Dendritic cell treated with granulocyte-macrophage colony-stimulating factor and Interleukin-4, amounts not matched to agents 40 ng/mL and 50 ng/mL, for 4 days (primary cell): ENCODE measurements around the gene SEC61A1.

Source experiments
- H3K27ac Mint-ChIP-seq: one replicate; pipeline ENCODE4 v1.8.0; 2022; ENCODE audit warnings: mild to moderate bottlenecking, mixed read lengths
- H3K27me3 Mint-ChIP-seq: one replicate; pipeline ENCODE4 v1.8.0; 2022; ENCODE audit warnings: mild to moderate bottlenecking, mixed read lengths
- H3K36me3 Mint-ChIP-seq: one replicate; pipeline ENCODE4 v1.8.0; 2022; ENCODE audit warnings: low read depth, mixed read lengths
- H3K4me1 Mint-ChIP-seq: one replicate; pipeline ENCODE4 v1.8.0; 2022; ENCODE audit warnings: low read depth, mixed read lengths
- H3K4me3 Mint-ChIP-seq: one replicate; pipeline ENCODE4 v1.8.0; 2022; ENCODE audit warnings: mild to moderate bottlenecking, moderate library complexity, mixed read lengths
- H3K9me3 Mint-ChIP-seq: one replicate; pipeline ENCODE4 v1.8.0; 2022; ENCODE audit warnings: mixed read lengths
- intact Hi-C: fragments of 100-400 bp; cut with micrococcal nuclease; formaldehyde crosslinking; loops from one replicate; pipeline ENCODE4 v1.15.0; 2022

The SEC61A1 gene

GRCh38 chr3:128040660-128041059 lies 11.6 kb upstream of the SEC61A1 start:
- Mint-ChIP-seq H3K27me3 (peaks cover 30% of the 10 kb centered on the region), H3K36me3 (no peaks in the 10 kb centered on the region), H3K4me3 (no peak overlapping the region), H3K27ac (no peak overlapping the region), H3K4me1 (no peaks in the 10 kb centered on the region), H3K9me3 (no peaks in the 10 kb centered on the region)
- intact Hi-C loops = no loop called here

DNA sequence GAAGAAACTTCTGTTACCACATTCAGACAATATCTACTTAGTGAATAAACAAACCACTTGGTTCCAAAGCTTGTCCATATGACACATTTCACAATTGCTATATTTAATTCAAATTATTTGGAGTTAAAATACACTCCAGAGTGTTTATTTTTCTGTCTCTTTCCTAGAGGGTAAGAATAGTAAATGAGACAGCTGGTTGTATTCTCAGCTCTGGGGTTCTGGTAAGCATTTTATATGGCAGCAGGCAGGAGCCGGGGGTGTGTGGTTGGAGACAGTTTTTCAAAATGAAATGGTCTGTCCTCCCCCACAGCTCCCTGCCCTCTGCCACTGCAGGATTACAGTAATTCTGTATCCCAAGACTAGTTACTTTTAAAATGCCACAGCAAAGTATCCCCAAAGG lies 10.9 kb upstream of the SEC61A1 start:
- Mint-ChIP-seq H3K4me1 (no peaks in the 10 kb centered on the region), H3K27me3 (peaks cover 33% of the 10 kb centered on the region), H3K36me3 (no peaks in the 10 kb centered on the region), H3K9me3 (no peaks in the 10 kb centered on the region), H3K4me3 (no peak overlapping the region), H3K27ac (no peak overlapping the region)
- intact Hi-C loops = no loop called here

GRCh38 chr3:128050597-128050996 lies 1.6 kb upstream of the SEC61A1 start:
- intact Hi-C loops = loop anchor here (5.0 kb wide), 2 partner anchors 378 to 453 kb away; partner anchors contain the start of genes ABTB1 and MCM2
- Mint-ChIP-seq H3K27me3 (peaks cover 11% of the 10 kb centered on the region), H3K9me3 (no peaks in the 10 kb centered on the region), H3K36me3 (peaks cover 43% of the 10 kb centered on the region), H3K27ac (no peak overlapping the region), H3K4me3 (no peak overlapping the region), H3K4me1 (peaks cover 38% of the 10 kb centered on the region)

GRCh38 chr3:128051459-128051836 lies 789 bp upstream of the SEC61A1 start:
- Mint-ChIP-seq H3K27ac (peak overlapping the region; percentile 86), H3K9me3 (no peaks in the 10 kb centered on the region), H3K27me3 (peaks cover 9% of the 10 kb centered on the region), H3K4me1 (peaks cover 39% of the 10 kb centered on the region), H3K36me3 (peaks cover 49% of the 10 kb centered on the region), H3K4me3 (peak overlapping the region; percentile 82)
- intact Hi-C loops = loop anchor here (5.0 kb wide), 2 partner anchors 379 to 454 kb away; partner anchors contain the start of genes ABTB1 and MCM2

DNA sequence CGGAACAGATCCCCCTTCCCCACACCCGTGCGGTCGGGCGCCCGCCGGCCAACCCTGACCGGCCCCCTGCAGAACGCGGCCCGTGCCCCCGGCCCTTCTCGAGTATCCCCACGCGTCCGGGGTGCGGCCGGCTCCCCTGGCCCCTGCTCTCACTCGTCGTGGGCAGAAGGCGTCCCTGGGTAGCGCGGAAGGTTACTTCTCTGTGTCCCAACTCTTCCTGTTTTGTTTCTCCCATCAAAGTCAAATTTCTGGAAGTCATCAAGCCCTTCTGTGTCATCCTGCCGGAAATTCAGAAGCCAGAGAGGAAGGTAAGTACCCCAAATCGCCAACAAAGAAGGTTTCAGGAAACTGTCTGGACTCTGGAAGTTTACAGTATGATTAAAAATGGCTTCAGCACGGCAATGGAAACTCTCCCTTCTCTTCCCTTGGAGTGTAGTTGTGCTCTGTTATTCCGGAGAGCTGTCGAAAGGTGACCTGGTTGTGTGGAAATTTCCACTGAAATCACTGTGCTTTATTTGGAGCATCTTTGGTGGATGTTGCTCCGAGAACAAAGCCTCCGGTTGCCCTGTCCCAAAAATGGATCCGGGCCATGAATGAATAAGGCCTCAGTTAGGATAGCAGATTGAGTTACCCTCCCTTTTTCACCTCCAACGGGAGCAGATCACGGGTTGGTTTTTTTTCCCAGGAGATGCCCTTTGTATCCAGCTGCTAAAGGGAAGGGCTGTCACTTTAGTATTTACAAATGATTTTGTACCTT lies 536 bp downstream of the SEC61A1 start:
- no peaks in the 10 kb centered on the region for H3K9me3 Mint-ChIP-seq

GRCh38 chr3:128053614-128054013 lies 1.4 kb downstream of the SEC61A1 start:
- H3K36me3 Mint-ChIP-seq = peaks cover 71% of the 10 kb centered on the region
- H3K4me1 Mint-ChIP-seq = peaks cover 39% of the 10 kb centered on the region
- H3K9me3 Mint-ChIP-seq = no peaks in the 10 kb centered on the region
- no peaks in the 10 kb centered on the region for H3K27me3 Mint-ChIP-seq
- peak overlapping the region; percentile 86 for H3K27ac Mint-ChIP-seq
- H3K4me3 Mint-ChIP-seq = peak overlapping the region; percentile 35
- intact Hi-C loops = loop anchor here (5.0 kb wide), 2 partner anchors 381 to 456 kb away; partner anchors contain the start of genes ABTB1 and MCM2

More for the DNA sequence above, 536 bp downstream of the SEC61A1 start:
- Mint-ChIP-seq H3K4me1 (peaks cover 39% of the 10 kb centered on the region), H3K27me3 (peaks cover 3% of the 10 kb centered on the region), H3K27ac (peak overlapping the region; percentile 86), H3K36me3 (peaks cover 63% of the 10 kb centered on the region), H3K4me3 (peak overlapping the region; percentile 82)
- intact Hi-C loops = loop anchor here (1.0 to 5.0 kb wide), 3 partner anchors 23 to 455 kb away; partner anchors contain the start of genes ABTB1 and MCM2

DNA sequence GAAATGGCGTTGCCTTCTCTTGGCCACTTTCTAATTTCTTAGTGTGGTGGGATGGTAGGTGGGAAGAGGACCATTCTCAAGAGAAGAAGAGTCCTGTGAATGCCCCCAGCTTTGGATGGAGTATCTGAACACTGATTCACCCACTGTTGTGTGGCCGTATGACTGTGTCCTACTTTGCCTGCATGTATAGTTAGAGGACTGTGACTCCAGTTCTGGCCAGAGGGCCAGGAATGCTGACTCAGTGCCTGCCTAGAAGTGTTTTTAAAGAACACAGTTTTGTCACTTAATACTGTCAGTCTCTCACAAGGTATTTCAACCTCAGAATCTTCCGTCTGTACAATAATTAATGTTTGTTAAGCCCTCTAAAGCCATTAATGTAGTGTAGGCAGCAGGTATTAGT lies 2.1 kb downstream of the SEC61A1 start:
- Mint-ChIP-seq H3K9me3 (no peaks in the 10 kb centered on the region), H3K27me3 (no peaks in the 10 kb centered on the region), H3K4me3 (no peak overlapping the region), H3K4me1 (peaks cover 39% of the 10 kb centered on the region), H3K36me3 (peaks cover 79% of the 10 kb centered on the region), H3K27ac (no peak overlapping the region)
- intact Hi-C loops = loop anchor here (5.0 kb wide), 2 partner anchors 382 to 457 kb away; partner anchors contain the start of genes ABTB1 and MCM2

- H3K36me3 Mint-ChIP-seq = peaks cover 98% of the 10 kb centered on the region
- no peak overlapping the region for H3K27ac Mint-ChIP-seq
- peaks cover 36% of the 10 kb centered on the region for H3K4me1 Mint-ChIP-seq
- no peaks in the 10 kb centered on the region for H3K27me3 Mint-ChIP-seq
- intact Hi-C loops = no loop called here
- no peak overlapping the region for H3K4me3 Mint-ChIP-seq
- no peaks in the 10 kb centered on the region for H3K9me3 Mint-ChIP-seq
Observed at GRCh38 chr3:128056258-128056657, 4.0 kb downstream of the SEC61A1 start.

- Mint-ChIP-seq H3K9me3 (no peaks in the 10 kb centered on the region), H3K27ac (no peak overlapping the region), H3K27me3 (no peaks in the 10 kb centered on the region), H3K36me3 (peaks cover 98% of the 10 kb centered on the region), H3K4me1 (peaks cover 10% of the 10 kb centered on the region), H3K4me3 (no peak overlapping the region)
- intact Hi-C loops = no loop called here
Observed at GRCh38 chr3:128060473-128061381, 8.5 kb downstream of the SEC61A1 start.

- Mint-ChIP-seq H3K27me3 (no peaks in the 10 kb centered on the region), H3K4me3 (no peak overlapping the region), H3K4me1 (peaks cover 10% of the 10 kb centered on the region), H3K27ac (no peak overlapping the region), H3K9me3 (no peaks in the 10 kb centered on the region), H3K36me3 (peaks cover 100% of the 10 kb centered on the region)
- intact Hi-C loops = no loop called here
Observed at GRCh38 chr3:128062033-128062745, 10.0 kb downstream of the SEC61A1 start.

GRCh38 chr3:128063865-128064264 lies 11.6 kb downstream of the SEC61A1 start:
- Mint-ChIP-seq H3K4me1 (peaks cover 15% of the 10 kb centered on the region), H3K36me3 (peaks cover 100% of the 10 kb centered on the region), H3K9me3 (no peaks in the 10 kb centered on the region), H3K27me3 (no peaks in the 10 kb centered on the region), H3K4me3 (no peak overlapping the region), H3K27ac (no peak overlapping the region)
- intact Hi-C loops = no loop called here

DNA sequence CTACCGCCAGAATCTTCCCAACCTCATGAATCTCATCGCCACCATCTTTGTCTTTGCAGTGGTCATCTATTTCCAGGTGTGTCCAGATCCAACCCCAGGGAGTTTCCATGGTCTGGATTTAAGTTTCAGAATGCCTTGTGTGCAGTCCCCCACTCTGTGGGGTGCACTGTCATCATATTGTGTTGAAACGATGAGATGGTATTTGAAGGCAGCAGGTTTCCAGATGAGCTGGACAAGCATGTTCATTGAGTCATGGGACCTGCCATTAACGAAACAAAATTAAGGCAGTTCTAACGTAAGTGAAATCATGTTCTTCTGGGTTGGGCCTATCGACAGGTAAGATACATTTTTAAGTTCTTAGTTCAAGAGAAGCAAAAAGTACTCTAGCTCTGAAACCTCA lies 12.7 kb downstream of the SEC61A1 start:
- Mint-ChIP-seq H3K4me1 (peaks cover 15% of the 10 kb centered on the region), H3K36me3 (peaks cover 100% of the 10 kb centered on the region), H3K9me3 (no peaks in the 10 kb centered on the region), H3K27me3 (no peaks in the 10 kb centered on the region), H3K27ac (no peak overlapping the region), H3K4me3 (no peak overlapping the region)
- intact Hi-C loops = no loop called here

DNA sequence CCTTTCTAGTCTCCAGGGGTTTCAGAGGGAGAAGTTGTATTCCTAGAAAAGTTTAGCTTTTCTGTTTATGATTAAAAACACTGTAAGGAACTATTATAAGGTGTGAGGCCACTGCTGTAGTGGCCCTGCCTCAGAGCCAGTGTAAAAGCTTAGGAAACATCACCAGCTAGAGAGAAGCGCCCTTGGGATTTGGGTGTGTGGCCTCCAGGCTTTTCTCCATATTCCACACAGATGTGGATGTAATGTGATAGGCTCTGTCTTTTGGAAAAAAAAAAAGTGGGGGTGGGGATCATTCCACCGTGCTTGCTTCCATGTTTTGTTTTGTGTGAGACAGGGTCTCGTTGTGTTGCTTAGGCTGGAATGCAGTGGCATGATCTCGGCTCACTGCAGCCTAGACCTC lies 13.9 kb downstream of the SEC61A1 start:
- intact Hi-C loops = no loop called here
- H3K4me1 Mint-ChIP-seq = peaks cover 15% of the 10 kb centered on the region
- H3K9me3 Mint-ChIP-seq = no peaks in the 10 kb centered on the region
- no peak overlapping the region for H3K4me3 Mint-ChIP-seq
- no peak overlapping the region for H3K27ac Mint-ChIP-seq
- H3K27me3 Mint-ChIP-seq = no peaks in the 10 kb centered on the region
- H3K36me3 Mint-ChIP-seq = peaks cover 100% of the 10 kb centered on the region
